Adrenal gland (tissue), 12 donors: ENCODE data around the gene MRC2. TPM values are rescaled to one million over a fixed set of nuclear protein-coding genes. Genes with fewer than 3 reads are reported as not detected.

Source experiments
- DNase-seq, 7 donors: peaks; one replicate each; pipeline ENCODE4 v3.0.0-alpha.2; 2019 to 2020
- H3K27ac ChIP-seq, 5 donors: fragments of 200-600 bp; sonication (generic) in 4 of 5; 1 replicate in 3 of 5; 2 replicates in 2 of 5; pipeline versions ENCODE4 v1.5.1 to v1.8.0; 2016 to 2020; ENCODE audit warnings: mild to moderate bottlenecking in 1 of 5
- H3K27me3 ChIP-seq: fragments of 200-600 bp; 2 replicates; pipeline ENCODE4 v1.8.0; 2021
- H3K36me3 ChIP-seq, 2 donors: fragments of 200-600 bp; replicated peaks in 1 of 2; 1 replicate in 1 of 2; 2 replicates in 1 of 2; pipeline versions ENCODE4 v1.5.1 to v1.8.0; 2018 to 2022
- H3K4me1 ChIP-seq, 2 donors: fragments of 200-600 bp; replicated peaks in 1 of 2; 1 replicate in 1 of 2; 2 replicates in 1 of 2; pipeline versions ENCODE4 v1.5.1 to v1.8.0; 2018 to 2021
- H3K4me3 ChIP-seq, 4 donors: fragments of 200-600 bp; sonication (generic) in 3 of 4; one replicate each; pipeline ENCODE4 v1.5.1; 2016 to 2018
- H3K9me3 ChIP-seq, 3 donors: fragments of 200-600 bp; sonication (generic) in 1 of 3; replicated peaks in 1 of 3; 1 replicate in 2 of 3; 2 replicates in 1 of 3; pipeline versions ENCODE4 v1.5.1 to v1.8.0; 2016 to 2021
- CTCF ChIP-seq, 6 experiments: fragments of 450-650 bp in 4 of 6; fragments of 200-600 bp in 2 of 6; sonication (generic) in 1 of 6; IDR thresholded peaks; 1 replicate in 5 of 6; 2 replicates in 1 of 6; pipeline versions ENCODE4 v1.5.1 to v1.8.0; 2016 to 2021; ENCODE audit warnings: antibody characterized with exemption in 6 of 6, mild to moderate bottlenecking in 2 of 6, moderate library complexity in 1 of 6
- POLR2A ChIP-seq, 2 donors: fragments of 450-650 bp; IDR thresholded peaks; one replicate each; pipeline ENCODE4 v1.6.1; 2017; ENCODE audit warnings: antibody characterized with exemption in 2 of 2, mild to moderate bottlenecking in 2 of 2, moderate library complexity in 1 of 2
- WGBS, 4 donors: extraction: QIAGEN DNeasy Blood & Tissue Kit in 2 of 4; methylation state at CpG; one replicate each; pipeline versions ENCODE4 v1.1.5 to v1.1.7; 2013 to 2017; 5-methylcytosine and 5-hydroxymethylcytosine counted together
- intact Hi-C, 2 donors: fragments of 100-400 bp; cut with DNase I; formaldehyde crosslinking; loops; one replicate each; pipeline versions ENCODE4 v1.14.1 to v1.15.0; 2022 to 2023
- polyA plus RNA-seq, 3 donors: library from polyadenylated mRNA; stranded (reverse); fragments of 200-250 nt in 2 of 3; fragments of 350-450 nt in 1 of 3; fragmentation: Illumina TruSeq in 1 of 3; extraction: RNeasy Lipid Tissue Mini Kit (QIAGEN cat#74804) in 1 of 3; gene quantifications; one replicate each; pipeline ENCODE4 v1.2.3, GENCODE V29; 2013 to 2014
- total RNA-seq, 9 donors: library from RNA; depleted of rRNA in 4 of 9; stranded (reverse); fragments of >200 nt in 4 of 9; fragments of 120-200 nt in 1 of 9; fragmentation: NEBNext Ultra II Directional in 1 of 9; extraction: Animal tissue kit (Norgen Biotek cat#: 25700) in 1 of 9; gene quantifications; one replicate each; pipeline versions ENCODE4 v1.1.0 to v1.2.4, GENCODE V29; 2013 to 2023
- donor health status: healthy with polysubstance abuse.
- donor health status: Bipolar disorder and iron deficiency.
- donor health status: DM: yes; HTN: yes; CAD: no.
- donor health status: DM: no; HTN: no; CAD: no.
- donor health status: DM: no; HTN: no; CAD: no.
- donor health status: DM: yes; HTN: yes; CAD: no.

MRC2 gene
- total and polyA plus RNA-seq, 12 donors, result 5.2 to 68.3 (median 29.6) TPM

DNA sequence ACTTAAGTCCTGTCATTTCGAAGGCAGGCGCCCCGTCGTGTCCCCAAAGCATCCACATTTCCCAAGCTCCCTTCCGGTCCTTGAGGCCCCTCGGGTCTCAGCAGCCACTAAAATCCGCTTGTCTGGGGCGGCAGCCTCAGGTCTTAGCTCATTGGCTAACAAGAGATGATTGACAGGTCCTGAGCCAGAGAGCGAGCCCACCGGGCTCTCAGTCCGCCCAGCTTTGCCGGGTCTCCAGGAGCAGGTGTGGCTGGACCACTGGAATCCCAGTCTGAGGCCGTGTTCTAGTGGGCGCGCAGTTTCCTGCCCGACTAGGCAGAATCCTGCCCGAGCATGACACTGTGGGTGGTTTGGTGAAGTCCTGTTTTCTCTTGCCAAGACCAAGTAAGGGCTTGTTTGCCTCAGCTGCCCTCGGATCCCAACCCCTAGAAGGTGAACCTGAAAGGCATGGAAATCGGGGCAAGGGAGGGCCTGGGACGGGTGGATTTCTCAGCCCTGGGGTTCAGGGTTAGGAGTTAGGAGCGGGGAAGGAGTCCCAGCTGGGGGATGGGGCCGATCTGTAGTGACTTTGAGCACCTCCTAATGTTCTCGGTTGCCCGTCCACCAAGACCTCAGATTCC lies 42.8 kb downstream of the MRC2 start:
- Histone ChIP-seq H3K4me1 (no peaks in the 10 kb centered on the region), H3K9me3 (no peaks in the 10 kb centered on the region), H3K36me3 (no peaks in the 10 kb centered on the region), H3K4me3 (no peak overlapping the region), H3K27me3 (no peaks in the 10 kb centered on the region), H3K27ac (no peak overlapping the region)
- 81 to 86% (median 84%) methylated on average over 13 to 24 of the region's 24 CpGs for WGBS, 4 donors
- TF ChIP-seq POLR2A (IDR thresholded peaks at IDR 0.05) (no peak), CTCF (IDR thresholded peaks at IDR 0.05) (no peak)
- intact Hi-C loops, result no loop called here
- DNase-seq, result no peak

GRCh38 chr17:62671553-62671952 lies 44.1 kb downstream of the MRC2 start:
- WGBS, 4 donors, result 53 to 75% (median 63%) methylated on average over 4 to 14 of the region's 14 CpGs
- Histone ChIP-seq H3K4me1 (no peaks in the 10 kb centered on the region), H3K27me3 (no peaks in the 10 kb centered on the region), H3K9me3 (no peaks in the 10 kb centered on the region), H3K36me3 (no peaks in the 10 kb centered on the region), H3K4me3 (no peak overlapping the region), H3K27ac (no peak overlapping the region)
- intact Hi-C loops, result no loop called here
- TF ChIP-seq POLR2A (IDR thresholded peaks at IDR 0.05), result no peak
- no peak for TF ChIP-seq CTCF (IDR thresholded peaks at IDR 0.05)
- DNase-seq, result peak in 6 of 7 donors; percentile 45 to 65 (median 56)

GRCh38 chr17:62672957-62673356 lies 45.5 kb downstream of the MRC2 start:
- no peaks in the 10 kb centered on the region for H3K9me3 ChIP-seq
- H3K4me3 ChIP-seq, result no peak overlapping the region
- H3K27me3 ChIP-seq, result no peaks in the 10 kb centered on the region
- 69 to 86% (median 81%) methylated on average over 4 of the region's 4 CpGs for WGBS, 4 donors
- TF ChIP-seq CTCF (IDR thresholded peaks at IDR 0.05) (no peak), POLR2A (IDR thresholded peaks at IDR 0.05) (no peak)
- no peak for DNase-seq
- intact Hi-C loops, result no loop called here
- no peaks in the 10 kb centered on the region for H3K36me3 ChIP-seq
- H3K4me1 ChIP-seq, result no peaks in the 10 kb centered on the region
- H3K27ac ChIP-seq, result no peak overlapping the region

DNA sequence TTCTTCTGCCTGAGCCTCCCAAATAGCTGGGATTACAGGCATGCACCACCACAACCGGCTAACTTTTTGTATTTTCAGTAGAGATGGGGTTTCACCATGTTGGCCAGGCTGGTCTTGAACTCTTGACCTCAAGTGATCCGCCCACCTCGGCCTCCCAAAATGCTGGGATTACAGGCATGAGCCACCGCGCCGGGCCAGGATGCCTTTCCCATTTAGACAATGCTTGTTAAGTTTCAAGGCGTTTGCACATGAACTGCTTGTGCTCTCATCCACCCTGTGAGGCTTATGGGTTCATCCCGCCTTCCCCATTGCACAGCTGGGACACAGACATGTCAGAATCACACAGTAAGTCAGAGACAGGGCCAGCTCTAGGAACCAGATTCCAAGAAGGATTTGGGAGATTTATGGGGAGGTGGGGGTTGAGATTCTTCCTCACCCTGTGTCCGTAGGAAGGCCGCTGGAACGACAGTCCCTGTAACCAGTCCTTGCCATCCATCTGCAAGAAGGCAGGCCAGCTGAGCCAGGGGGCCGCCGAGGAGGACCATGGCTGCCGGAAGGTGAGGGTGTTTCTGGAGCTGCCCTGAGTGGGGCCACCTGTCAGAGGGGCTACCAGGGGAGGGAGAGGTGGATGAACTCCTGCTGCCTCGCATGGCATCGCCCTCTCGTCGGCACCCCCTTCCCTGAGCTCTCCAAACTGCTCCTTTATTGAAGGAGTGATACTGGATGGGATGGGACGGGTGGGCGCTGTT lies 46.3 kb downstream of the MRC2 start:
- H3K27me3 ChIP-seq, result no peaks in the 10 kb centered on the region
- H3K36me3 ChIP-seq, result no peaks in the 10 kb centered on the region
- H3K27ac ChIP-seq, result no peak overlapping the region
- no peaks in the 10 kb centered on the region for H3K4me1 ChIP-seq
- DNase-seq, result no peak
- intact Hi-C loops, result no loop called here
- no peak overlapping the region for H3K4me3 ChIP-seq
- 80 to 90% (median 84%) methylated on average over 17 to 20 of the region's 20 CpGs for WGBS, 4 donors
- TF ChIP-seq CTCF (IDR thresholded peaks at IDR 0.05) (no peak), POLR2A (IDR thresholded peaks at IDR 0.05) (no peak)
- no peaks in the 10 kb centered on the region for H3K9me3 ChIP-seq
